Prostate gland (tissue), 2 donors: Measurements from ENCODE around the gene FHDC1.

Experiments
- POLR2A ChIP-seq: fragments of 450-650 bp; IDR thresholded peaks from one replicate; pipeline ENCODE4 v1.6.1; 2016; ENCODE audit warnings: antibody characterized with exemption, mild to moderate bottlenecking
- POLR2AphosphoS5 ChIP-seq: sonication (generic); formaldehyde crosslinking; IDR thresholded peaks from one replicate; pipeline ENCODE4 v1.6.1; 2017; ENCODE audit warnings: antibody characterized with exemption
- TF ChIP-seq, protein P1 (sequence below), 4 experiments: fragments of 200-600 bp in 2 of 4; fragments of 450-650 bp in 2 of 4; sonication (generic) in 2 of 4; IDR thresholded peaks; 1 replicate in 3 of 4; 2 replicates in 1 of 4; pipeline ENCODE4 v1.5.1; 2016 to 2019; ENCODE audit warnings: antibody characterized with exemption in 4 of 4, mild to moderate bottlenecking in 2 of 4, moderate library complexity in 2 of 4

DNA sequence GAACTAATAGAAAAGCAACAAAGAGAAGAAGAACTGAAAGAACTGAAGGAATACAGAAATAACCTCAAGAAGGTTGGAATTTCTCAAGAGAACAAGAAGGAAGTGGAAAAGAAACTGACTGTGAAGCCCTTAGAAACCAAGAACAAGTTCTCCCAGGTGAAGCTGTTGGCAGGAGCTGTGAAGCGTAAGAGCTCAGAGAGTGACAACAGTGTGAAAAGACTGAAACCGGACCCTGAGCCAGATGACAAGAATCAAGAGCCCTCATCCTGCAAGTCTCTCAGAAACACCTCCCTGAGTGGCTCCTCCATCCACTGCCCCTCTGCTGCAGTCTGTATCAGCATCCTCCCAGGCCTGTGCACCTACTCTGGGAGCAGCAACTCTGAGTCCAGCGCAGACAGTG, 8.4 kb upstream of the FHDC1 start:
- TF ChIP-seq, protein P1, sequence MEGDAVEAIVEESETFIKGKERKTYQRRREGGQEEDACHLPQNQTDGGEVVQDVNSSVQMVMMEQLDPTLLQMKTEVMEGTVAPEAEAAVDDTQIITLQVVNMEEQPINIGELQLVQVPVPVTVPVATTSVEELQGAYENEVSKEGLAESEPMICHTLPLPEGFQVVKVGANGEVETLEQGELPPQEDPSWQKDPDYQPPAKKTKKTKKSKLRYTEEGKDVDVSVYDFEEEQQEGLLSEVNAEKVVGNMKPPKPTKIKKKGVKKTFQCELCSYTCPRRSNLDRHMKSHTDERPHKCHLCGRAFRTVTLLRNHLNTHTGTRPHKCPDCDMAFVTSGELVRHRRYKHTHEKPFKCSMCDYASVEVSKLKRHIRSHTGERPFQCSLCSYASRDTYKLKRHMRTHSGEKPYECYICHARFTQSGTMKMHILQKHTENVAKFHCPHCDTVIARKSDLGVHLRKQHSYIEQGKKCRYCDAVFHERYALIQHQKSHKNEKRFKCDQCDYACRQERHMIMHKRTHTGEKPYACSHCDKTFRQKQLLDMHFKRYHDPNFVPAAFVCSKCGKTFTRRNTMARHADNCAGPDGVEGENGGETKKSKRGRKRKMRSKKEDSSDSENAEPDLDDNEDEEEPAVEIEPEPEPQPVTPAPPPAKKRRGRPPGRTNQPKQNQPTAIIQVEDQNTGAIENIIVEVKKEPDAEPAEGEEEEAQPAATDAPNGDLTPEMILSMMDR (IDR thresholded peaks at IDR 0.05), result no peak
- TF ChIP-seq POLR2AphosphoS5 (no peak), POLR2A (no peak)
